Ammon's horn (tissue), 1 donor: ENCODE data around the gene HECW1.

Experiments
- DNase-seq: peaks from one replicate; pipeline ENCODE4 v3.0.0-alpha.2; 2016; ENCODE audit warnings: low spot score

HECW1 gene

GRCh38 chr7:43438897-43439479 is 326.5 kb downstream of the HECW1 start:
- DNase-seq, result no peak

GRCh38 chr7:43439631-43440401 is 327.4 kb downstream of the HECW1 start:
- DNase-seq, result peak; percentile 47

GRCh38 chr7:43441231-43442130 is 329.0 kb downstream of the HECW1 start:
- no peak for DNase-seq

GRCh38 chr7:43443381-43443780 is 330.9 kb downstream of the HECW1 start:
- no peak for DNase-seq

- no peak for DNase-seq
Measured at GRCh38 chr7:43444711-43445578, 332.5 kb downstream of the HECW1 start.

GRCh38 chr7:43449577-43449976 is 337.1 kb downstream of the HECW1 start:
- DNase-seq, result no peak

GRCh38 chr7:43450894-43451293 is 338.4 kb downstream of the HECW1 start:
- no peak for DNase-seq

- peak; percentile 50 for DNase-seq
Measured at GRCh38 chr7:43454936-43455518, 342.6 kb downstream of the HECW1 start.

- DNase-seq, result peak; percentile 20
Measured at GRCh38 chr7:43456200-43456599, 343.8 kb downstream of the HECW1 start.

- no peak for DNase-seq
Measured at GRCh38 chr7:43458330-43459018, 346.0 kb downstream of the HECW1 start.

GRCh38 chr7:43459019-43459337 is 346.5 kb downstream of the HECW1 start:
- DNase-seq, result no peak

- DNase-seq, result no peak
Measured at GRCh38 chr7:43460733-43461348, 348.4 kb downstream of the HECW1 start.

- DNase-seq, result no peak
Measured at GRCh38 chr7:43461349-43462024, 349.0 kb downstream of the HECW1 start.

GRCh38 chr7:43462836-43463235 is 350.4 kb downstream of the HECW1 start:
- no peak for DNase-seq

GRCh38 chr7:43463401-43463980 is 351.0 kb downstream of the HECW1 start:
- no peak for DNase-seq

GRCh38 chr7:43465581-43466554 is 353.4 kb downstream of the HECW1 start:
- DNase-seq, result no peak

- no peak for DNase-seq
Measured at GRCh38 chr7:43467406-43467805, 355.0 kb downstream of the HECW1 start.

- DNase-seq, result no peak
Measured at GRCh38 chr7:43467846-43468245, 355.4 kb downstream of the HECW1 start.
